Natural killer cell (primary cell): Measurements from ENCODE around the gene CUL3. TPM values are rescaled to one million over a fixed set of nuclear protein-coding genes. Genes with fewer than 3 reads are reported as not detected.
A peak's percentile ranks its signal among the peaks of the same experiment; 100 is the strongest.
"Not testable (repeated sequence)": the region's sequence is repeated elsewhere in the genome, so short reads cannot be mapped to it uniquely, and the experiment has no call there.

Source experiments
- ATAC-seq, 3 donors: fragments of 150-1000 bp in 2 of 3; fragments of 200-7000 bp in 1 of 3; cut with Tn5 transposase; 1 replicate in 1 of 3; 2 replicates in 2 of 3; pipeline ENCODE4 v1.10.0; 2021; ENCODE audit warnings: mild to moderate bottlenecking in 2 of 3, moderate library complexity in 2 of 3
- DNase-seq, 2 donors: peaks; one replicate each; pipeline versions ENCODE4 v3.0.0 to v3.0.0-alpha.2; 2013 to 2021; ENCODE audit warnings: mixed read lengths in 1 of 2
- H3K27ac ChIP-seq: one replicate; pipeline ENCODE4 v1.5.1; 2013; ENCODE audit warnings: mild to moderate bottlenecking, low read length
- H3K27me3 ChIP-seq: one replicate; pipeline ENCODE4 v1.6.1; 2013; ENCODE audit warnings: low read length; ENCODE audit not compliant: control insufficient read depth, insufficient read depth
- H3K36me3 ChIP-seq: one replicate; pipeline ENCODE4 v1.6.1; 2013; ENCODE audit warnings: low read length; ENCODE audit not compliant: control insufficient read depth, insufficient read depth
- H3K4me1 ChIP-seq: one replicate; pipeline ENCODE4 v1.6.1; 2013; ENCODE audit warnings: low read length; ENCODE audit not compliant: control insufficient read depth, insufficient read depth
- H3K4me3 ChIP-seq: one replicate; pipeline ENCODE4 v1.5.1; 2013; ENCODE audit warnings: low read length
- H3K9me3 ChIP-seq: one replicate; pipeline ENCODE4 v1.6.1; 2013; ENCODE audit warnings: low read length; ENCODE audit not compliant: control insufficient read depth, insufficient read depth
- H3K27ac Mint-ChIP-seq, 2 donors: one replicate each; pipeline ENCODE4 v1.8.0; 2022; ENCODE audit warnings: mild to moderate bottlenecking in 2 of 2, mixed read lengths in 2 of 2, moderate library complexity in 1 of 2
- H3K27me3 Mint-ChIP-seq, 2 donors: one replicate each; pipeline ENCODE4 v1.8.0; 2022; ENCODE audit warnings: low read depth in 2 of 2, mixed read lengths in 2 of 2
- H3K36me3 Mint-ChIP-seq: one replicate; pipeline ENCODE4 v1.8.0; 2022; ENCODE audit warnings: mixed read lengths
- H3K4me1 Mint-ChIP-seq, 2 donors: one replicate each; pipeline ENCODE4 v1.8.0; 2022; ENCODE audit warnings: mixed read lengths in 2 of 2
- H3K4me3 Mint-ChIP-seq: one replicate; pipeline ENCODE4 v1.8.0; 2022; ENCODE audit warnings: mild to moderate bottlenecking, moderate library complexity, mixed read lengths
- H3K9me3 Mint-ChIP-seq, 2 donors: one replicate each; pipeline ENCODE4 v1.8.0; 2022; ENCODE audit warnings: mixed read lengths in 2 of 2
- CTCF ChIP-seq: fragments of 200-600 bp; IDR thresholded peaks from one replicate; pipeline ENCODE4 v1.8.0; 2022; ENCODE audit warnings: antibody characterized with exemption
- WGBS: methylation state at CpG from one replicate; pipeline ENCODE4 v1.1.7; 2013; ENCODE audit warnings: missing lambda C conversion rate; ENCODE audit not compliant: insufficient coverage; 5-methylcytosine and 5-hydroxymethylcytosine counted together
- intact Hi-C: fragments of 100-400 bp; cut with micrococcal nuclease; formaldehyde crosslinking; loops from one replicate; pipeline ENCODE4 v1.14.2; 2022
- total RNA-seq, 4 donors: library from RNA; stranded (reverse); fragments of 120-200 nt in 1 of 4; gene quantifications; one replicate each; pipeline versions ENCODE4 v1.2.3 to v1.2.4, GENCODE V29; 2013 to 2022

CUL3 gene
- total RNA-seq, 3 donors from 2014 or later (not counting 1 experiment from before 2014, with no cell fraction given): 102 to 125 (median 115) TPM

DNA sequence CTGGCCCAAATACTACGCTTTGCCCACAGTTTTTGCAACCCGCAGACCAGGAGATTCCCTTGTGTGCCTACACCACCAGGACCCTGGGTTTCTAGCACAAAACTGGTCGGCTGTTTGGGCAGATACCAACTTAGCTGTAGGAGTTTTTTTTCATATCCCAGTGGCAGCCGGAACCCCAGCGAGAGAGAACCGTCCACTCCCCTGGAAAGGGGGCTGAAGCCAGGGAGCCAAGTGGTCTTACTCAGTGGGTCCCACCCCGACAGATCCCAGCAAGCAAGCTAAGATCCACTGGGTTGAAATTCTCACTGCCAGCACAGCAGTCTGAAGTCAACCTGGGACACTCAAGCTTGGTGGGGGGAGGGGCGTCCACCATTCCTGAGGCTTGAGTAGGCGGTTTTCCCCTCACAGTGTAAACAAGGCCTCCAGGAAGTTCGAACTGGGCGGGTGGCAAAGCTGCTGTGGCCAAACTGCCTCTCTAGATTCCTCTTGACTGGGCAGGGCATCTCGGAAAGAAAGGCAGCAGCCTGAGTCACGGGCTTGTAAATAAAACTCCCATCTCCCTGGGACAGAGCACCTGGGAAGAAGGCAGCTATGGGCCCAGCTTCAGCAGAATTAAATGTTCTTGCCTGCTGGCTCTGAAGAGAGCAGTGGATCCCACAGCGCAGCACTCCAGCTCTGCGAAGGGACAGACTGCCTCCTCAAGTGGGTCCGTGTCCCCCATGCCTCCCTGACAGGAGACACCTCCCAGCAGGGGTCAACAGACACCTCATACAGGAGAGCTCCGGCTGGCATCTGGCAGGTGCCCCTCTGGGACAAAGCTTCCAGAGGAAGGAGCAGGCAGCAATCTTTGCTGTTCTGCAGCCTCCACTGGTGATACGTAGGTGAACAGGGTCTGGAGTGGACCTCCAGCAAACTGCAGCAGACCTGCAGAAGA, 99.8 kb downstream of the CUL3 start:
- H3K4me1 Mint-ChIP-seq: peaks cover 58% of the 10 kb centered on the region in 2 donors
- DNase-seq, H3K27me3 Mint-ChIP-seq, H3K9me3 Mint-ChIP-seq, H3K27ac ChIP-seq, intact Hi-C loops, ATAC-seq, H3K4me3 ChIP-seq, H3K27me3 ChIP-seq, H3K4me3 Mint-ChIP-seq, H3K9me3 ChIP-seq: not testable (repeated sequence)
- WGBS: 84% methylated on average over 18 of the region's 18 CpGs
- H3K27ac Mint-ChIP-seq: peak overlapping the region; percentile 4 to 72
- H3K36me3 ChIP-seq: peaks cover 17% of the 10 kb centered on the region
- peaks cover 15% of the 10 kb centered on the region for H3K4me1 ChIP-seq
- peaks cover 10% of the 10 kb centered on the region for H3K36me3 Mint-ChIP-seq

DNA sequence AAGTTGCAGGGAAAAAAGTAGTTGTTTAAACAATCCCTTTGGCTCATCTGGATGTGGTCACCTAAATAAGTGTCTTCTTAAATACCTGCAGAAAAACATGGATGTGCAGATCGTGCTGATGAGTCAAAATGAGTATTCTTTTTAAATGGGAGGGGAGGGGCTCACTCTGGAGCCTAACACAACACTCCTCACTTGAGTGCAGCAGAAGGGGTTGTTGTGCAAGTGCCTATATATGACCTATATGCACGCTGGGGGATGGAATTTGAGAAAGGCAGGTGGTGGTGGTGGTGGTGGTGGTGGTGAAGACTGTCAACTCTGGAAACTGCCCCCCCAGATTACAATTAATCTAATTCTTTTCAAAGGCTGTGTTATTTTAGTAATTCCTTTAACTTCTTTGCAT, 105.3 kb downstream of the CUL3 start:
- Histone ChIP-seq H3K27ac (no peak overlapping the region), H3K36me3 (peaks cover 54% of the 10 kb centered on the region), H3K9me3 (no peaks in the 10 kb centered on the region), H3K4me3 (no peak overlapping the region), H3K4me1 (peaks cover 1% of the 10 kb centered on the region), H3K27me3 (no peaks in the 10 kb centered on the region)
- H3K36me3 Mint-ChIP-seq: peaks cover 17% of the 10 kb centered on the region
- no peaks in the 10 kb centered on the region for H3K9me3 Mint-ChIP-seq
- no peak for TF ChIP-seq CTCF
- DNase-seq (no peak), ATAC-seq (peak in 1 of 3 donors; percentile 67)
- whole genome bisulfite sequencing: 60% methylated on average over 1 of the region's 2 CpGs
- intact Hi-C loops: no loop called here
- H3K4me3 Mint-ChIP-seq: no peak overlapping the region
- H3K27ac Mint-ChIP-seq: peak overlapping the region in 1 of 2 donors; percentile 33
- no peaks in the 10 kb centered on the region for H3K27me3 Mint-ChIP-seq
- peaks cover 29% of the 10 kb centered on the region in 2 donors for H3K4me1 Mint-ChIP-seq

GRCh38 chr2:224472827-224473226, 112.3 kb downstream of the CUL3 start:
- H3K36me3 ChIP-seq: peaks cover 47% of the 10 kb centered on the region
- no peak overlapping the region for H3K4me3 ChIP-seq
- ATAC-seq (no peak), DNase-seq (no peak)
- intact Hi-C loops: no loop called here
- WGBS: 100% methylated on average over 2 of the region's 3 CpGs
- no peak overlapping the region for H3K27ac ChIP-seq
- Mint-ChIP-seq H3K4me3 (no peak overlapping the region), H3K9me3 (no peaks in the 10 kb centered on the region), H3K27me3 (no peaks in the 10 kb centered on the region), H3K27ac (peak overlapping the region in 1 of 2 donors; percentile 33), H3K4me1 (peaks cover 7% of the 10 kb centered on the region in 2 donors), H3K36me3 (peaks cover 16% of the 10 kb centered on the region)
- H3K27me3 ChIP-seq: no peaks in the 10 kb centered on the region
- H3K4me1 ChIP-seq: no peaks in the 10 kb centered on the region
- H3K9me3 ChIP-seq: no peaks in the 10 kb centered on the region
- no peak for TF ChIP-seq CTCF

GRCh38 chr2:224472137-224472536, 113.0 kb downstream of the CUL3 start:
- Mint-ChIP-seq H3K27ac (peak overlapping the region in 1 of 2 donors; percentile 34), H3K36me3 (peaks cover 9% of the 10 kb centered on the region), H3K4me3 (no peak overlapping the region), H3K9me3 (no peaks in the 10 kb centered on the region), H3K4me1 (peaks cover 7% of the 10 kb centered on the region in 2 donors), H3K27me3 (no peaks in the 10 kb centered on the region)
- Histone ChIP-seq H3K4me3 (no peak overlapping the region), H3K27ac (no peak overlapping the region), H3K4me1 (no peaks in the 10 kb centered on the region), H3K27me3 (no peaks in the 10 kb centered on the region), H3K36me3 (peaks cover 40% of the 10 kb centered on the region), H3K9me3 (no peaks in the 10 kb centered on the region)
- 100% methylated on average over 1 of the region's 3 CpGs for WGBS
- no peak for TF ChIP-seq CTCF
- DNase-seq: no peak
- intact Hi-C loops: no loop called here
- ATAC-seq: no peak
